ENCODE data around the gene SLC6A8.
"Not testable (repeated sequence)": the region's sequence is repeated elsewhere in the genome, so short reads cannot be mapped to it uniquely, and the experiment has no call there.

The SLC6A8 gene

GRCh38 chrX:153671589-153672530 is 15.9 kb upstream of the SLC6A8 start:
- DNase-seq (ENCODE audit: low read depth in 2 of 2) = no peak

GRCh38 chrX:153672531-153673427 is 14.9 kb upstream of the SLC6A8 start:
- DNase-seq (ENCODE audit: low read depth in 2 of 2) = no peak

- no peak for DNase-seq (ENCODE audit: low read depth in 2 of 2)
Measured at GRCh38 chrX:153673428-153674218, 14.1 kb upstream of the SLC6A8 start, which contains the start of gene PNCK. TSS of gene PNCK (minus strand) at chrX:153673813. CDS start at chrX:153673076, 737 bp downstream.

- DNase-seq (ENCODE audit: low read depth in 2 of 2) = no peak
Measured at GRCh38 chrX:153674219-153674851, 13.4 kb upstream of the SLC6A8 start.

GRCh38 chrX:153681175-153681574 is 6.6 kb upstream of the SLC6A8 start:
- no peak for DNase-seq (ENCODE audit: low read depth in 2 of 2)

GRCh38 chrX:153683486-153683885 is 4.2 kb upstream of the SLC6A8 start:
- DNase-seq (ENCODE audit: low read depth in 2 of 2) = not testable (repeated sequence)

- DNase-seq (ENCODE audit: low read depth in 2 of 2) = no peak
Measured at GRCh38 chrX:153684467-153685155, 3.1 kb upstream of the SLC6A8 start.

GRCh38 chrX:153685156-153685536 is 2.6 kb upstream of the SLC6A8 start:
- no peak for DNase-seq (ENCODE audit: low read depth in 2 of 2)

GRCh38 chrX:153685751-153686696 is 1.7 kb upstream of the SLC6A8 start:
- DNase-seq (ENCODE audit: low read depth in 2 of 2) = no peak

- DNase-seq (ENCODE audit: low read depth in 2 of 2) = no peak
Measured at GRCh38 chrX:153686711-153687110, 1.0 kb upstream of the SLC6A8 start.

- no peak for DNase-seq (ENCODE audit: low read depth in 2 of 2)
Measured at GRCh38 chrX:153688071-153688470, 345 bp downstream of the SLC6A8 start.

- DNase-seq (ENCODE audit: low read depth in 2 of 2) = no peak
Measured at GRCh38 chrX:153688506-153688905, 780 bp downstream of the SLC6A8 start.

GRCh38 chrX:153688911-153689590 is 1.3 kb downstream of the SLC6A8 start:
- DNase-seq (ENCODE audit: low read depth in 2 of 2) = no peak

GRCh38 chrX:153689654-153690465 is 2.1 kb downstream of the SLC6A8 start:
- no peak for DNase-seq (ENCODE audit: low read depth in 2 of 2)

GRCh38 chrX:153690466-153690865 is 2.7 kb downstream of the SLC6A8 start:
- no peak for DNase-seq (ENCODE audit: low read depth in 2 of 2)

- DNase-seq (ENCODE audit: low read depth in 2 of 2) = not testable (repeated sequence)
Measured at GRCh38 chrX:153691032-153691827, 3.5 kb downstream of the SLC6A8 start.

GRCh38 chrX:153692003-153692402 is 4.3 kb downstream of the SLC6A8 start:
- DNase-seq (ENCODE audit: low read depth in 2 of 2) = no peak
